MCF 10A (cell line): ENCODE data around the gene SLC22A17. TPM values are rescaled to one million over a fixed set of nuclear protein-coding genes. Genes with fewer than 3 reads are reported as not detected.
"Not testable (repeated sequence)": the region's sequence is repeated elsewhere in the genome, so short reads cannot be mapped to it uniquely, and the experiment has no call there.

ENCODE experiments used
- Bru-seq: library from RNA; stranded (reverse); fragments of 400-500 nt; gene quantifications from one replicate; lab custom pipeline; 2021; lab: Mats Ljungman, UMichigan
- BruChase-seq, 2 experiments: library from RNA; stranded (reverse); fragments of 400-500 nt; gene quantifications; one replicate each; lab custom pipeline; 2021; lab: Mats Ljungman, UMichigan
- BruUV-seq: library from RNA; stranded (reverse); fragments of 400-500 nt; replicated peaks from 2 replicates; lab custom pipeline; 2021; lab: Mats Ljungman, UMichigan
- CTCF ChIA-PET: fragments of 300-600 bp; sonication (Branson Sonifier 250); formaldehyde crosslinking; extraction: SDS; loops from one replicate; lab custom pipeline; 2021; ENCODE audit warnings: antibody characterized with exemption, inconsistent platforms; lab: Yijun Ruan, JAX
- POLR2A ChIA-PET: fragments of 300-600, 350-650 bp; sonication (Branson Sonifier 250); formaldehyde crosslinking; extraction: SDS; loops from one replicate; lab custom pipeline; 2020; ENCODE audit warnings: antibody characterized with exemption, inconsistent platforms; lab: Yijun Ruan, JAX
- DNase-seq: peaks from one replicate; pipeline ENCODE4 v3.0.0-alpha.2; 2018; ENCODE audit not compliant: unreplicated experiment
- H3K27ac Mint-ChIP-seq: one replicate; pipeline ENCODE4 v1.8.0; 2022; ENCODE audit warnings: mild to moderate bottlenecking, low read depth, mixed read lengths; ENCODE audit not compliant: unreplicated experiment
- H3K27me3 Mint-ChIP-seq: one replicate; pipeline ENCODE4 v1.8.0; 2022; ENCODE audit warnings: mixed read lengths; ENCODE audit not compliant: insufficient read depth, unreplicated experiment
- H3K36me3 Mint-ChIP-seq: one replicate; pipeline ENCODE4 v1.8.0; 2022; ENCODE audit warnings: mild to moderate bottlenecking, moderate library complexity, mixed read lengths; ENCODE audit not compliant: insufficient read depth, unreplicated experiment
- H3K4me1 Mint-ChIP-seq: one replicate; pipeline ENCODE4 v1.8.0; 2022; ENCODE audit warnings: mixed read lengths; ENCODE audit not compliant: insufficient read depth, unreplicated experiment
- H3K4me3 Mint-ChIP-seq: one replicate; pipeline ENCODE4 v1.8.0; 2022; ENCODE audit warnings: mild to moderate bottlenecking, moderate library complexity, mixed read lengths; ENCODE audit not compliant: unreplicated experiment
- H3K9me3 Mint-ChIP-seq: one replicate; pipeline ENCODE4 v1.8.0; 2022; ENCODE audit warnings: mixed read lengths; ENCODE audit not compliant: unreplicated experiment
- CTCF ChIP-seq: fragments of 200-600 bp; IDR thresholded peaks from one replicate; pipeline ENCODE4 v1.8.0; 2022; ENCODE audit warnings: antibody characterized with exemption, mild to moderate bottlenecking; ENCODE audit not compliant: unreplicated experiment
- intact Hi-C: fragments of 100-400 bp; cut with micrococcal nuclease; formaldehyde crosslinking; loops from 2 replicates; pipeline ENCODE4 v1.14.1; 2022
- long read RNA-seq: library from polyadenylated mRNA; stranded (forward); transcript quantifications from one replicate; pipeline ENCODE4 v2.0.0, GENCODE V29; 2022
- total RNA-seq: library from RNA; stranded (reverse); gene quantifications from 2 replicates; pipeline ENCODE4 v1.2.3, GENCODE V29; 2022

SLC22A17 gene
- total RNA-seq (not detected in 2 replicates), Bru-seq, nascent RNA (not detected), BruChase-seq, experiment 1, labeled RNA remaining after a 6-hour chase (not detected), BruChase-seq, experiment 2, labeled RNA remaining after a 2-hour chase (not detected)
- long read RNA-seq, result 0 reads

- Mint-ChIP-seq H3K27ac (no peak within 1 kb of the TSS), H3K4me3 (no peak within 1 kb of the TSS), H3K36me3 (no peaks in the 10 kb centered on the region), H3K4me1 (no peaks in the 10 kb centered on the region), H3K9me3 (peaks cover 7% of the 10 kb centered on the region), H3K27me3 (peaks cover 71% of the 10 kb centered on the region)
- POLR2A ChIA-PET, result no interaction called here
- BruUV-seq, result no TSS peak
- no peak for DNase-seq
- CTCF ChIA-PET, result interaction anchor here (1.0 kb wide), 1 partner anchor 27 kb away, joined by 3 read pairs; no protein-coding TSS in a partner anchor
- intact Hi-C loops, result no loop called here
- TF ChIP-seq CTCF, result no peak
Observed at GRCh38 chr14:23352506-23353432, at the start of gene SLC22A17. Gene SLC22A17, minus strand, starts transcription at chr14:23352887.

- DNase-seq, result no peak
- Mint-ChIP-seq H3K4me1 (no peaks in the 10 kb centered on the region), H3K27me3 (peaks cover 49% of the 10 kb centered on the region), H3K4me3 (no peak overlapping the region), H3K9me3 (no peaks in the 10 kb centered on the region), H3K36me3 (peaks cover 6% of the 10 kb centered on the region), H3K27ac (no peak overlapping the region)
- intact Hi-C loops, result no loop called here
- ChIA-PET POLR2A (no interaction called here), CTCF (no interaction called here)
- TF ChIP-seq CTCF, result no peak
- no TSS peak for BruUV-seq
Observed at GRCh38 chr14:23401291-23401690, 48.6 kb upstream of the SLC22A17 start.

GRCh38 chr14:23400496-23401149 is 47.9 kb upstream of the SLC22A17 start:
- H3K27ac Mint-ChIP-seq, H3K36me3 Mint-ChIP-seq, POLR2A ChIA-PET, BruUV-seq, CTCF ChIA-PET, DNase-seq, intact Hi-C loops, H3K4me3 Mint-ChIP-seq, H3K4me1 Mint-ChIP-seq, H3K9me3 Mint-ChIP-seq: not testable (repeated sequence)
- H3K27me3 Mint-ChIP-seq, result peaks cover 42% of the 10 kb centered on the region

- intact Hi-C loops, result no loop called here
- Mint-ChIP-seq H3K27me3 (peaks cover 42% of the 10 kb centered on the region), H3K36me3 (peaks cover 6% of the 10 kb centered on the region)
Observed at GRCh38 chr14:23399591-23399990, 46.9 kb upstream of the SLC22A17 start.

More at GRCh38 chr14:23399591-23399990, 46.9 kb upstream of the SLC22A17 start:
- Mint-ChIP-seq H3K4me1 (no peaks in the 10 kb centered on the region), H3K4me3 (no peak overlapping the region), H3K27ac (no peak overlapping the region), H3K9me3 (no peaks in the 10 kb centered on the region)
- no peak for DNase-seq
- no peak for TF ChIP-seq CTCF
- no TSS peak for BruUV-seq
- POLR2A ChIA-PET, result no interaction called here
- CTCF ChIA-PET, result no interaction called here
